K562 (cell line): ENCODE measurements around the gene EGR2. TPM values are rescaled to one million over a fixed set of nuclear protein-coding genes. Genes with fewer than 3 reads are reported as not detected.

ENCODE experiments used
- ATAC-seq: fragments of 200-7000 bp; cut with Tn5 transposase; 3 replicates; pipeline ENCODE4 v1.9.1; 2020; ENCODE audit warnings: moderate library complexity
- BruUV-seq: library from RNA; stranded (reverse); fragments of 400-500 nt; replicated peaks from 2 replicates; lab custom pipeline; 2021; lab: Mats Ljungman, UMichigan
- CTCF ChIA-PET: fragments of 300-600 bp; formaldehyde crosslinking; extraction: SDS; loops from one replicate; lab custom pipeline; 2021; ENCODE audit warnings: low intra/inter-chr PET ratio; lab: Yijun Ruan, JAX
- POLR2A ChIA-PET: fragments of 300-600, 350-650 bp; sonication (Branson Sonifier 250); formaldehyde crosslinking; extraction: SDS; loops from one replicate; lab custom pipeline; 2021; ENCODE audit warnings: antibody characterized with exemption, inconsistent platforms; lab: Yijun Ruan, JAX
- DNase-seq, 4 experiments: peaks; one replicate each; pipeline versions ENCODE4 v3.0.0 to v3.0.0-alpha.2; 2011 to 2018; ENCODE audit warnings: low spot score in 3 of 4, mixed read lengths in 3 of 4; ENCODE audit errors: extremely low read depth in 1 of 4
- FAIRE-seq: peaks from 2 replicates; lab custom pipeline; 2011; peaks lifted over from hg19 to GRCh38; lab: Jason Lieb, UNC
- H2AFZ ChIP-seq: 2 replicates; pipeline ENCODE4 v1.6.0; 2011; ENCODE audit warnings: low read depth, low read length, control low read depth, inconsistent platforms
- H3K27ac ChIP-seq: fragments of 200-600 bp; 3 replicates; pipeline ENCODE4 v1.8.0; 2011; ENCODE audit warnings: low read depth, mild to moderate bottlenecking, control low read depth, inconsistent platforms, low read length, moderate library complexity, mixed read lengths; ENCODE audit errors: extremely low read depth
- H3K27me3 ChIP-seq, 2 experiments: fragments of 300-600 bp in 1 of 2; 2 replicates in 1 of 2; 3 replicates in 1 of 2; pipeline versions ENCODE4 v1.6.0 to v1.8.0; 2011; ENCODE audit warnings: inconsistent platforms in 2 of 2, low read length in 2 of 2, mild to moderate bottlenecking in 1 of 2, mixed read lengths in 1 of 2, moderate library complexity in 1 of 2; ENCODE audit not compliant: control insufficient read depth in 2 of 2, insufficient read depth in 2 of 2
- H3K36me3 ChIP-seq: fragments of 300-600 bp; 3 replicates; pipeline ENCODE4 v1.8.0; 2011; ENCODE audit warnings: mild to moderate bottlenecking, low read length, inconsistent platforms; ENCODE audit not compliant: control insufficient read depth, insufficient read depth
- H3K4me1 ChIP-seq, 2 experiments: fragments of 200-600 bp in 1 of 2; replicated peaks in 1 of 2; 2 replicates in 1 of 2; 3 replicates in 1 of 2; pipeline versions ENCODE4 v1.5.1 to v1.8.0; 2011; ENCODE audit warnings: inconsistent platforms in 2 of 2, low read length in 2 of 2, mild to moderate bottlenecking in 1 of 2, mixed read lengths in 1 of 2, moderate library complexity in 1 of 2; ENCODE audit not compliant: control insufficient read depth in 2 of 2, insufficient read depth in 2 of 2
- H3K4me2 ChIP-seq: 2 replicates; pipeline ENCODE4 v1.6.1; 2011; ENCODE audit warnings: low read length, control low read depth, inconsistent platforms, mixed read lengths; ENCODE audit not compliant: insufficient read depth
- H3K4me3 ChIP-seq: fragments of 200-600 bp; sonication (generic), shearing (Covaris generic); 2 replicates; pipeline ENCODE4 v1.5.1; 2016; ENCODE audit warnings: control low read depth, inconsistent platforms
- H3K79me2 ChIP-seq: fragments of 200-600 bp; 3 replicates; pipeline ENCODE4 v1.8.0; 2011; ENCODE audit warnings: low read length, inconsistent platforms; ENCODE audit not compliant: control insufficient read depth, insufficient read depth
- H3K9ac ChIP-seq, 2 experiments: 2 replicates each; pipeline versions ENCODE4 v1.6.0 to v1.6.1; 2011; ENCODE audit warnings: low read depth in 2 of 2, low read length in 2 of 2, control low read depth in 1 of 2, inconsistent platforms in 1 of 2, mild to moderate bottlenecking in 1 of 2, mixed read lengths in 1 of 2; ENCODE audit not compliant: insufficient read depth in 1 of 2
- H3K9me1 ChIP-seq: one replicate; pipeline ENCODE4 v1.6.0; 2011; ENCODE audit warnings: inconsistent platforms, mild to moderate bottlenecking, low read length, moderate library complexity; ENCODE audit not compliant: control insufficient read depth, insufficient read depth
- H3K9me3 ChIP-seq: replicated peaks from 2 replicates; pipeline ENCODE4 v1.5.1; 2011; ENCODE audit warnings: low read depth, low read length, inconsistent platforms; ENCODE audit not compliant: control insufficient read depth, insufficient read depth
- H4K20me1 ChIP-seq: replicated peaks from 2 replicates; pipeline ENCODE4 v1.6.1; 2011; ENCODE audit warnings: low read length, inconsistent platforms, mixed read lengths; ENCODE audit not compliant: control insufficient read depth, insufficient read depth
- E2F3 ChIP-seq: fragments of 250-450 bp; sonication (Bioruptor Pico); IDR thresholded peaks from 2 replicates; pipeline ENCODE4 v1.4.0; 2020; ENCODE audit warnings: mild to moderate bottlenecking
- ELF1 ChIP-seq: fragments of 200-800 bp; sonication (Bioruptor generic); IDR thresholded peaks from 2 replicates; pipeline ENCODE4 v1.6.1; 2016; ENCODE audit warnings: missing genetic modification characterization, missing compliant biosample characterization
- ETV6 ChIP-seq, 3 experiments: fragments of 150-350 bp in 1 of 3; sonication (generic) in 1 of 3; formaldehyde crosslinking in 1 of 3; IDR thresholded peaks; 2 replicates each; pipeline versions ENCODE4 v1.6.1 to v1.8.0; 2014 to 2022; ENCODE audit warnings: borderline replicate concordance in 2 of 3, low read depth in 2 of 3, antibody characterized with exemption in 1 of 3, low read length in 1 of 3, mild to moderate bottlenecking in 1 of 3, missing genetic modification reagents in 1 of 3
- NFYB ChIP-seq: IDR thresholded peaks from 2 replicates; pipeline ENCODE4 v1.6.1; 2011; ENCODE audit warnings: mild to moderate bottlenecking, moderate library complexity; ENCODE audit not compliant: insufficient read length; ENCODE audit errors: extremely low read depth
- PTRF ChIP-seq: fragments of 450-650 bp; IDR thresholded peaks from 2 replicates; pipeline ENCODE4 v1.6.1; 2016; ENCODE audit warnings: mild to moderate bottlenecking, missing genetic modification characterization, missing compliant biosample characterization
- ZKSCAN3 ChIP-seq: fragments of 250-450 bp; sonication (Bioruptor Pico); IDR thresholded peaks from 2 replicates; pipeline ENCODE4 v1.4.0; 2020
- ZKSCAN8 ChIP-seq: fragments of 200-800 bp; sonication (Bioruptor generic); IDR thresholded peaks from 2 replicates; pipeline ENCODE4 v1.6.1; 2016; ENCODE audit warnings: missing genetic modification characterization, missing compliant biosample characterization
- ZNF184 ChIP-seq: sonication (generic); formaldehyde crosslinking; IDR thresholded peaks from 2 replicates; pipeline ENCODE4 v1.5.0; 2020; ENCODE audit warnings: missing genetic modification reagents
- WGBS: fragments of 100-300 bp; shearing (Covaris generic); methylation state at CpG from one replicate; pipeline ENCODE4 v1.1.6; 2016; ENCODE audit warnings: low coverage, mixed read lengths; ENCODE audit not compliant: insufficient coverage; ENCODE audit errors: missing lambda C conversion rate; 5-methylcytosine and 5-hydroxymethylcytosine counted together
- in situ Hi-C: fragments of 300-500 bp; cut with MboI; formaldehyde crosslinking; loops from 4 replicates; pipeline ENCODE4 v1.15.0; 2018; ENCODE audit warnings: inconsistent platforms, mixed read lengths
- intact Hi-C: fragments of 100-400 bp; cut with micrococcal nuclease; formaldehyde crosslinking; loops from 2 replicates; pipeline ENCODE4 v1.14.2; 2022
- polyA plus RNA-seq, 8 experiments: library from polyadenylated mRNA; depleted of rRNA in 4 of 8; stranded (reverse) in 5 of 8; unstranded in 3 of 8; fragments of >200 nt; fragmentation: Nextera tagmentation in 2 of 8; fragmentation: Illumina TruSeq in 1 of 8; extraction: Ambion mirVana in 2 of 8; extraction: Trizol in 1 of 8; gene quantifications; 2 replicates each; pipeline versions ENCODE4 v1.2.1 to v1.2.3, GENCODE V29; 2011 to 2014; ENCODE audit warnings: inconsistent platforms in 1 of 8, missing spikeins in 1 of 8
- total RNA-seq, 7 experiments: library from RNA; depleted of rRNA in 6 of 7; stranded (reverse); fragments of >200 nt in 6 of 7; fragmentation: Illumina TruSeq in 2 of 7; extraction: Trizol in 2 of 7; gene quantifications; 2 replicates each; pipeline versions ENCODE4 v1.2.1 to v1.2.3, GENCODE V29; 2011 to 2021; ENCODE audit warnings: low replicate concordance in 1 of 7
- TF ChIP-seq, protein P1 (sequence below), 2 experiments: fragments of 450-650 bp in 1 of 2; IDR thresholded peaks; 2 replicates each; pipeline ENCODE4 v1.6.1; 2011 to 2017; ENCODE audit warnings: low read depth in 2 of 2, antibody characterized with exemption in 1 of 2, borderline replicate concordance in 1 of 2, low read length in 1 of 2, mild to moderate bottlenecking in 1 of 2, mixed read lengths in 1 of 2; ENCODE audit not compliant: control insufficient read depth in 1 of 2
- TF ChIP-seq, protein P2 (sequence below): sonication (generic); formaldehyde crosslinking; IDR thresholded peaks from 2 replicates; pipeline ENCODE4 v1.4.0; 2020; ENCODE audit warnings: mild to moderate bottlenecking, missing genetic modification reagents
- TF ChIP-seq, protein P3 (sequence below): IDR thresholded peaks from 2 replicates; pipeline ENCODE4 v1.6.1; 2011; ENCODE audit warnings: borderline replicate concordance, low read depth, mild to moderate bottlenecking, moderate library complexity, low read length; ENCODE audit not compliant: insufficient read depth, poor library complexity, severe bottlenecking

Gene EGR2
- total and polyA plus RNA-seq, 9 of the 15 experiments (the other 6 are each of a cell fraction or from before 2014, with no cell fraction given), result 0.08 to 0.18 (median 0.12) TPM; not detected in 4

DNA sequence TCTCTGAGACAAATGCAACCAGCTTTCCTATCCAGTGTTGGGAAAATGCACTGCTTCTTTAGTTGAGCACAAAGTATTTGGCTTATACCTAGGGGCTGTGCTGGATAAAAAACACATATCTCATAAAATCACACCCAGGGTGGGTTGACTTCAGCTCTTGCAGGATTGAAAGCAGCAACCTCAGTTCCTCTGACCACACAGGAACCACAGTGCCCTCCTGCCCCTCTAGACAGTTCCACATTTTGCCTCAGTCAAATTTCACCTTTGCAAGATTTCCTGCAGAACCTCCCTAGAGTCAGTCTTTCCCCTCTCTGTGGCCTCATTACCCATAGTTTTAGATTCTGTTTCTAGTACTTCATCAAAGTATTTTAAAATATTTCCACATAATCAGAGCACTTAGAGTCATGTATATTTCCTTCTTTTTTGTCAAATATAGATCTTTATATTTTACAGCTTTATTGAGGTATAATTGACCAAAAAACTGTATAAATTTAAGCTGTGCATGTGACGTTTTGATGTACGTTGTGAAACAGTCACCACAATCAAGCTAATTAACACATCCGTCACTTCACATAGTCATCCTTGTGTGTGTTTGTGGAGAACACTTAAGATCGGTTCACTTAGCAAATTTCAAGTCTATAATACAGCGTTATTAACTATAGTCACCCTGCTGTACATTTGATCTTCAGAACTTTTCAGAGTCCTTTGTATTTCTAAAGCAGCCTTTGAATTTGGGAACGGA, 37.0 kb upstream of the EGR2 start:
- intact Hi-C loops (no loop called here), in situ Hi-C loops (no loop called here)
- POLR2A ChIA-PET, result no interaction called here
- TF ChIP-seq ZNF184 (CRISPR knock-in tag) (no peak), ELF1 (tag) (no peak), PTRF (no peak), E2F3 (CRISPR knock-in tag) (no peak), ZKSCAN3 (no peak), NFYB (no peak), ZKSCAN8 (CRISPR knock-in tag) (no peak), ETV6 (IDR thresholded peaks at IDR 0.05; ENCODE audit: borderline replicate concordance in 1 of 2, low read depth in 2 of 2, low read length in 1 of 2) (no peak), ETV6 (CRISPR knock-in tag; IDR thresholded peaks at IDR 0.05; ENCODE audit: borderline replicate concordance) (no peak)
- TF ChIP-seq, protein P1, sequence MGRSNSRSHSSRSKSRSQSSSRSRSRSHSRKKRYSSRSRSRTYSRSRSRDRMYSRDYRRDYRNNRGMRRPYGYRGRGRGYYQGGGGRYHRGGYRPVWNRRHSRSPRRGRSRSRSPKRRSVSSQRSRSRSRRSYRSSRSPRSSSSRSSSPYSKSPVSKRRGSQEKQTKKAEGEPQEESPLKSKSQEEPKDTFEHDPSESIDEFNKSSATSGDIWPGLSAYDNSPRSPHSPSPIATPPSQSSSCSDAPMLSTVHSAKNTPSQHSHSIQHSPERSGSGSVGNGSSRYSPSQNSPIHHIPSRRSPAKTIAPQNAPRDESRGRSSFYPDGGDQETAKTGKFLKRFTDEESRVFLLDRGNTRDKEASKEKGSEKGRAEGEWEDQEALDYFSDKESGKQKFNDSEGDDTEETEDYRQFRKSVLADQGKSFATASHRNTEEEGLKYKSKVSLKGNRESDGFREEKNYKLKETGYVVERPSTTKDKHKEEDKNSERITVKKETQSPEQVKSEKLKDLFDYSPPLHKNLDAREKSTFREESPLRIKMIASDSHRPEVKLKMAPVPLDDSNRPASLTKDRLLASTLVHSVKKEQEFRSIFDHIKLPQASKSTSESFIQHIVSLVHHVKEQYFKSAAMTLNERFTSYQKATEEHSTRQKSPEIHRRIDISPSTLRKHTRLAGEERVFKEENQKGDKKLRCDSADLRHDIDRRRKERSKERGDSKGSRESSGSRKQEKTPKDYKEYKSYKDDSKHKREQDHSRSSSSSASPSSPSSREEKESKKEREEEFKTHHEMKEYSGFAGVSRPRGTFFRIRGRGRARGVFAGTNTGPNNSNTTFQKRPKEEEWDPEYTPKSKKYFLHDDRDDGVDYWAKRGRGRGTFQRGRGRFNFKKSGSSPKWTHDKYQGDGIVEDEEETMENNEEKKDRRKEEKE (IDR thresholded peaks at IDR 0.05; ENCODE audit: borderline replicate concordance in 1 of 2, control insufficient read depth in 1 of 2, low read depth in 2 of 2, low read length in 1 of 2), result no peak
- TF ChIP-seq, protein P2, sequence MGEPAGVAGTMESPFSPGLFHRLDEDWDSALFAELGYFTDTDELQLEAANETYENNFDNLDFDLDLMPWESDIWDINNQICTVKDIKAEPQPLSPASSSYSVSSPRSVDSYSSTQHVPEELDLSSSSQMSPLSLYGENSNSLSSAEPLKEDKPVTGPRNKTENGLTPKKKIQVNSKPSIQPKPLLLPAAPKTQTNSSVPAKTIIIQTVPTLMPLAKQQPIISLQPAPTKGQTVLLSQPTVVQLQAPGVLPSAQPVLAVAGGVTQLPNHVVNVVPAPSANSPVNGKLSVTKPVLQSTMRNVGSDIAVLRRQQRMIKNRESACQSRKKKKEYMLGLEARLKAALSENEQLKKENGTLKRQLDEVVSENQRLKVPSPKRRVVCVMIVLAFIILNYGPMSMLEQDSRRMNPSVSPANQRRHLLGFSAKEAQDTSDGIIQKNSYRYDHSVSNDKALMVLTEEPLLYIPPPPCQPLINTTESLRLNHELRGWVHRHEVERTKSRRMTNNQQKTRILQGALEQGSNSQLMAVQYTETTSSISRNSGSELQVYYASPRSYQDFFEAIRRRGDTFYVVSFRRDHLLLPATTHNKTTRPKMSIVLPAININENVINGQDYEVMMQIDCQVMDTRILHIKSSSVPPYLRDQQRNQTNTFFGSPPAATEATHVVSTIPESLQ, result no peak
- TF ChIP-seq, protein P3, sequence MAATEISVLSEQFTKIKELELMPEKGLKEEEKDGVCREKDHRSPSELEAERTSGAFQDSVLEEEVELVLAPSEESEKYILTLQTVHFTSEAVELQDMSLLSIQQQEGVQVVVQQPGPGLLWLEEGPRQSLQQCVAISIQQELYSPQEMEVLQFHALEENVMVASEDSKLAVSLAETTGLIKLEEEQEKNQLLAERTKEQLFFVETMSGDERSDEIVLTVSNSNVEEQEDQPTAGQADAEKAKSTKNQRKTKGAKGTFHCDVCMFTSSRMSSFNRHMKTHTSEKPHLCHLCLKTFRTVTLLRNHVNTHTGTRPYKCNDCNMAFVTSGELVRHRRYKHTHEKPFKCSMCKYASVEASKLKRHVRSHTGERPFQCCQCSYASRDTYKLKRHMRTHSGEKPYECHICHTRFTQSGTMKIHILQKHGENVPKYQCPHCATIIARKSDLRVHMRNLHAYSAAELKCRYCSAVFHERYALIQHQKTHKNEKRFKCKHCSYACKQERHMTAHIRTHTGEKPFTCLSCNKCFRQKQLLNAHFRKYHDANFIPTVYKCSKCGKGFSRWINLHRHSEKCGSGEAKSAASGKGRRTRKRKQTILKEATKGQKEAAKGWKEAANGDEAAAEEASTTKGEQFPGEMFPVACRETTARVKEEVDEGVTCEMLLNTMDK, result no peak

More for the DNA sequence above, 37.0 kb upstream of the EGR2 start:
- no peak for ATAC-seq
- Histone ChIP-seq H4K20me1 (no peaks in the 10 kb centered on the region), H3K79me2 (no peaks in the 10 kb centered on the region), H3K4me3 (no peak overlapping the region), H3K4me2 (no peak overlapping the region), H3K9ac (no peak overlapping the region), H2AFZ (no peak overlapping the region), H3K9me1 (no peaks in the 10 kb centered on the region), H3K27me3 (0 out of 5 replicates have a peak, but pooled peaks cover 0 to 4% of the 10 kb centered on the region in 2 experiments), H3K9me3 (no peaks in the 10 kb centered on the region), H3K4me1 (no peaks in the 10 kb centered on the region), H3K36me3 (no peaks in the 10 kb centered on the region), H3K27ac (no peak overlapping the region)
- no TSS peak for BruUV-seq
- no peak for DNase-seq
- CTCF ChIA-PET, result no interaction called here
- 0% methylated on average over 6 of the region's 6 CpGs for WGBS
- FAIRE-seq, result no peak
